ENCODE measurements around the gene STPG2. TPM values are rescaled to one million over a fixed set of nuclear protein-coding genes. Genes with fewer than 3 reads are reported as not detected.

Gene STPG2
- total RNA-seq, 6 donors from 2014 or later: 0.30 to 5.2 (median 0.49) TPM; not detected in 1

GRCh38 chr4:97530676-97531075 lies 612.6 kb downstream of the STPG2 start:
- H3K9me3 ChIP-seq: peaks cover 0 to 5% (median 2%) of the 10 kb centered on the region in 4 donors
- H3K4me1 ChIP-seq: no peaks in the 10 kb centered on the region
- no peak overlapping the region for H3K4me3 ChIP-seq
- DNase-seq (no peak), ATAC-seq (ENCODE audit: low FRiP score in 2 of 2) (no peak)
- H3K27me3 ChIP-seq: no peaks in the 10 kb centered on the region
- 56 to 100% methylated on average over 1 of the region's 1 CpG for WGBS, 2 donors
- no peak for TF ChIP-seq POLR2A (IDR thresholded peaks at IDR 0.05)
- no peak for TF ChIP-seq POLR2AphosphoS5 (IDR thresholded peaks at IDR 0.05)
- TF ChIP-seq EP300 (IDR thresholded peaks at IDR 0.05): no peak
- TF ChIP-seq CTCF (IDR thresholded peaks at IDR 0.05): no peak
- no peak overlapping the region for H3K27ac ChIP-seq
- H3K36me3 ChIP-seq: no peaks in the 10 kb centered on the region

GRCh38 chr4:97525236-97525635 lies 618.0 kb downstream of the STPG2 start:
- TF ChIP-seq POLR2AphosphoS5 (IDR thresholded peaks at IDR 0.05): no peak
- TF ChIP-seq EP300 (IDR thresholded peaks at IDR 0.05): no peak
- TF ChIP-seq POLR2A (IDR thresholded peaks at IDR 0.05): no peak
- no peak for TF ChIP-seq CTCF (IDR thresholded peaks at IDR 0.05)
- WGBS, 2 donors: 62 to 69% methylated on average over 3 of the region's 3 CpGs
- no peak overlapping the region for H3K4me3 ChIP-seq
- H3K9me3 ChIP-seq: peaks cover 0 to 5% (median 2%) of the 10 kb centered on the region in 4 donors
- DNase-seq: no peak
- H3K27me3 ChIP-seq: no peaks in the 10 kb centered on the region
- no peak for ATAC-seq (ENCODE audit: low FRiP score in 2 of 2)
- H3K27ac ChIP-seq: no peak overlapping the region
- H3K36me3 ChIP-seq: no peaks in the 10 kb centered on the region
- no peaks in the 10 kb centered on the region for H3K4me1 ChIP-seq

- TF ChIP-seq POLR2AphosphoS5 (IDR thresholded peaks at IDR 0.05): no peak
- TF ChIP-seq CTCF (IDR thresholded peaks at IDR 0.05): no peak
- no peak for TF ChIP-seq EP300 (IDR thresholded peaks at IDR 0.05)
- no peak for TF ChIP-seq POLR2A (IDR thresholded peaks at IDR 0.05)
- Histone ChIP-seq H3K4me1 (no peaks in the 10 kb centered on the region), H3K4me3 (no peak overlapping the region), H3K27me3 (no peaks in the 10 kb centered on the region), H3K27ac (no peak overlapping the region), H3K36me3 (no peaks in the 10 kb centered on the region), H3K9me3 (no peaks in the 10 kb centered on the region)
- ATAC-seq (ENCODE audit: low FRiP score in 2 of 2): no peak
- WGBS, 2 donors: 90 to 93% methylated on average over 1 of the region's 1 CpG
- DNase-seq: no peak
These were observed 625.3 kb downstream of the STPG2 start for GRCh38 chr4:97517939-97518338.

- Histone ChIP-seq H3K4me1 (no peaks in the 10 kb centered on the region), H3K4me3 (no peak overlapping the region), H3K27ac (no peak overlapping the region), H3K36me3 (no peaks in the 10 kb centered on the region), H3K27me3 (no peaks in the 10 kb centered on the region), H3K9me3 (no peaks in the 10 kb centered on the region)
- no peak for ATAC-seq (ENCODE audit: low FRiP score in 2 of 2)
- no peak for TF ChIP-seq EP300 (IDR thresholded peaks at IDR 0.05)
- TF ChIP-seq POLR2A (IDR thresholded peaks at IDR 0.05): no peak
- TF ChIP-seq POLR2AphosphoS5 (IDR thresholded peaks at IDR 0.05): no peak
- no peak for TF ChIP-seq CTCF (IDR thresholded peaks at IDR 0.05)
- DNase-seq: no peak
- WGBS, 2 donors: 58 to 65% methylated on average over 3 of the region's 3 CpGs
These were observed 629.4 kb downstream of the STPG2 start for GRCh38 chr4:97513917-97514316.

Other genes with a start within 250 kb of the STPG2 start
- 10 to 100 TPM; 20.6 to 63.9 (median 35.5) TPM for gene RAP1GDS1, start 117.9 kb upstream of the STPG2 start, total RNA-seq